Body of pancreas (tissue), 4 donors: ENCODE results near the gene NR3C1. TPM values are rescaled to one million over a fixed set of nuclear protein-coding genes. Genes with fewer than 3 reads are reported as not detected.

ENCODE experiments used
- ATAC-seq: fragments of 150-250 bp; one replicate; pipeline ENCODE4 v1.9.1; 2016
- DNase-seq, 4 donors: peaks; one replicate each; pipeline ENCODE4 v3.0.0-alpha.2; 2019
- H3K27ac ChIP-seq, 4 donors: fragments of 200-600 bp; sonication (generic); 1 replicate in 3 of 4; 2 replicates in 1 of 4; pipeline versions ENCODE4 v1.5.1 to v1.6.1; 2016 to 2019; ENCODE audit warnings: mild to moderate bottlenecking in 1 of 4, mixed read lengths in 1 of 4, moderate library complexity in 1 of 4
- H3K27me3 ChIP-seq, 2 donors: fragments of 200-600 bp; sonication (generic); one replicate each; pipeline ENCODE4 v1.6.0; 2016; ENCODE audit warnings: mild to moderate bottlenecking in 1 of 2
- H3K36me3 ChIP-seq, 2 donors: fragments of 200-600 bp; sonication (generic); replicated peaks in 1 of 2; 2 replicates each; pipeline ENCODE4 v1.5.1; 2016; ENCODE audit warnings: low read depth in 2 of 2; ENCODE audit not compliant: insufficient read depth in 1 of 2
- H3K4me1 ChIP-seq: fragments of 200-600 bp; sonication (generic); one replicate; pipeline ENCODE4 v1.6.0; 2016
- H3K4me3 ChIP-seq, 2 donors: fragments of 200-600 bp; sonication (generic); 1 replicate in 1 of 2; 2 replicates in 1 of 2; pipeline ENCODE4 v1.5.1; 2016 to 2019
- H3K9me3 ChIP-seq, 3 donors: fragments of 200-600 bp; sonication (generic); 1 replicate in 2 of 3; 2 replicates in 1 of 3; pipeline ENCODE4 v1.5.1; 2016
- POLR2A ChIP-seq, 3 donors: fragments of 450-650 bp; IDR thresholded peaks; one replicate each; pipeline ENCODE4 v1.6.1; 2016; ENCODE audit warnings: antibody characterized with exemption in 3 of 3, mild to moderate bottlenecking in 2 of 3
- WGBS, 2 donors: methylation state at CpG; one replicate each; pipeline ENCODE4 v1.1.5; 2017; 5-methylcytosine and 5-hydroxymethylcytosine counted together
- intact Hi-C: fragments of 100-400 bp; cut with DNase I; formaldehyde crosslinking; loops from one replicate; pipeline ENCODE4 v1.15.1; 2023
- total RNA-seq, 2 donors: library from RNA; depleted of rRNA; stranded (reverse); fragments of >200 nt; gene quantifications; one replicate each; pipeline ENCODE4 v1.1.0, GENCODE V29; 2016
- TF ChIP-seq, protein P1 (sequence below), 7 experiments: fragments of 450-650 bp in 4 of 7; fragments of 200-600 bp in 3 of 7; sonication (generic) in 3 of 7; IDR thresholded peaks; one replicate each; pipeline ENCODE4 v1.5.1; 2016 to 2019; ENCODE audit warnings: antibody characterized with exemption in 7 of 7

NR3C1 gene
- total RNA-seq, 2 donors from 2014 or later = 18.5 to 25.2 TPM

DNA sequence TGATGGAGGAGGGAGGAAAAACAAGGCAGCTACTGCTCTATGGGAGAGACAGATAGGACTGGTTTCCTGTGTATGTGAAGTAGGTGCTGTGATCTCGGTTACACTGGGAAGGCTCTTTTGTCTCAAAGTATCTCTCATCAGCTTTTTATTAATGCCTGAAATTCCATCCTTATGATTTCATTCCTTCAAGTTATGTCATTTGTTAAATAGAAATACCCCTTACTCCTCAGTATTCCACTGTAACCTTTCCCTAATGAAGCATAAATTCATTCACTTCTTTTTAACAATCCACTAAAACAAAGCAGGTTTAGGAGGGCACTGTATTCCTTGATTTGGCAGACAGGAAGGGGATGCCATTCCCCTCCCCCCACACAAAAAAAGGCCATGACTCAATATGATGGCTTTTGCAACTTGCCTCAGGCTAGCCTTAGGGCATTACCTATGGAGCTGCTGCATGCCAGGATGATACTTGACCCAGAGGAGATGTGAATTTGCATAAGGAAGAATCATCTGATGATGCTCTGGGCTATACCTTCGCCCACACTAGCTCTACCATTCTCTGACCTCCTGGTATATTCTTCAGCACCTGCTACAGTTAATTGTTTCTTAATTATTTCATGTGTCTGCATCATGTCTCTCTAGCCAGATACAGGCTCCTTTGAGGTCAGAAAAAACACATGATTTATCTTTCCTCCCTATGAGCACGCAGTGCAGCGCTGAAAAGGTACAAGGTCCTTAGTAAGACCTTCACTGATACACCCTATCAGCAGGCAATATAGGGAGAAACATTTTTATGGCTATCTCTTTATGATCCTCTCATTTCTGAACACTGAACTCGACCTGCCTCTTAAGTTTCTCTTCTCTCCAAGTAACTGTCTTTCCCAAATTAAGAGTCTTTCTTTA is 26.3 kb downstream of the NR3C1 start:
- intact Hi-C loops = loop anchor here (10.0 kb wide), 1 partner anchor 52 kb away; no protein-coding TSS in a partner anchor
- Histone ChIP-seq H3K4me1 (peaks cover 5% of the 10 kb centered on the region), H3K36me3 (no peaks in the 10 kb centered on the region), H3K4me3 (no peak overlapping the region), H3K27ac (no peak overlapping the region), H3K9me3 (no peaks in the 10 kb centered on the region), H3K27me3 (no peaks in the 10 kb centered on the region)
- ATAC-seq = no peak
- WGBS, 2 donors = 83 to 91% methylated on average over 5 of the region's 5 CpGs
- TF ChIP-seq, protein P1, sequence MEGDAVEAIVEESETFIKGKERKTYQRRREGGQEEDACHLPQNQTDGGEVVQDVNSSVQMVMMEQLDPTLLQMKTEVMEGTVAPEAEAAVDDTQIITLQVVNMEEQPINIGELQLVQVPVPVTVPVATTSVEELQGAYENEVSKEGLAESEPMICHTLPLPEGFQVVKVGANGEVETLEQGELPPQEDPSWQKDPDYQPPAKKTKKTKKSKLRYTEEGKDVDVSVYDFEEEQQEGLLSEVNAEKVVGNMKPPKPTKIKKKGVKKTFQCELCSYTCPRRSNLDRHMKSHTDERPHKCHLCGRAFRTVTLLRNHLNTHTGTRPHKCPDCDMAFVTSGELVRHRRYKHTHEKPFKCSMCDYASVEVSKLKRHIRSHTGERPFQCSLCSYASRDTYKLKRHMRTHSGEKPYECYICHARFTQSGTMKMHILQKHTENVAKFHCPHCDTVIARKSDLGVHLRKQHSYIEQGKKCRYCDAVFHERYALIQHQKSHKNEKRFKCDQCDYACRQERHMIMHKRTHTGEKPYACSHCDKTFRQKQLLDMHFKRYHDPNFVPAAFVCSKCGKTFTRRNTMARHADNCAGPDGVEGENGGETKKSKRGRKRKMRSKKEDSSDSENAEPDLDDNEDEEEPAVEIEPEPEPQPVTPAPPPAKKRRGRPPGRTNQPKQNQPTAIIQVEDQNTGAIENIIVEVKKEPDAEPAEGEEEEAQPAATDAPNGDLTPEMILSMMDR (IDR thresholded peaks at IDR 0.05) = no peak
- no peak for TF ChIP-seq POLR2A (IDR thresholded peaks at IDR 0.05)
- no peak for DNase-seq

DNA sequence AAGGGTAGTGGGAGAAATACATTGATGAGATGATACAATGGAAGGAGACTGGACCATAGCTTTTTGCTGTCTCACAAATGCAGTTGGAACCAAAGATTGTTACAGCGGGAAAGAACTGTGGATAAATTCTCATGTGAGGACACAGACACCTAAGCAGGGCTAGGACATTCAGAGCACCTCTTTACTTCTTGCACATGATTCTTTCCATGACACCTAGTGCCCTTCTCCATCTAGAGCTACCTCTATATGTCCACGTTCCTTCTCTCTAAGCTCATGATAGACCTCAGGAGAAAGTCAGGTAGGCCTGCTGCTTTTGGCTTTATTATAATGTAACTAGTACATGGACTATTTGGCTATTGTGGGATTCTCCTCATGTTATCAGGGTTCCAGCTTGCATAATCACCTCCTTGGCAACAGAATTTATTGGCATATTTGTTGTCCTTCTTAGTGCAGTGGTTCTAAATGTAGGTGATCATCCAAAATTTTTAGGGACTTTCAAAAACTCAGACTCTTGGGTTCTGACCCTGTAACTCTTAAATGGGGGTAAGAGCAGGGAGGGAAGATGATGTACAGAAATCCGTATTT is 27.2 kb downstream of the NR3C1 start:
- H3K27ac ChIP-seq = no peak overlapping the region

DNA sequence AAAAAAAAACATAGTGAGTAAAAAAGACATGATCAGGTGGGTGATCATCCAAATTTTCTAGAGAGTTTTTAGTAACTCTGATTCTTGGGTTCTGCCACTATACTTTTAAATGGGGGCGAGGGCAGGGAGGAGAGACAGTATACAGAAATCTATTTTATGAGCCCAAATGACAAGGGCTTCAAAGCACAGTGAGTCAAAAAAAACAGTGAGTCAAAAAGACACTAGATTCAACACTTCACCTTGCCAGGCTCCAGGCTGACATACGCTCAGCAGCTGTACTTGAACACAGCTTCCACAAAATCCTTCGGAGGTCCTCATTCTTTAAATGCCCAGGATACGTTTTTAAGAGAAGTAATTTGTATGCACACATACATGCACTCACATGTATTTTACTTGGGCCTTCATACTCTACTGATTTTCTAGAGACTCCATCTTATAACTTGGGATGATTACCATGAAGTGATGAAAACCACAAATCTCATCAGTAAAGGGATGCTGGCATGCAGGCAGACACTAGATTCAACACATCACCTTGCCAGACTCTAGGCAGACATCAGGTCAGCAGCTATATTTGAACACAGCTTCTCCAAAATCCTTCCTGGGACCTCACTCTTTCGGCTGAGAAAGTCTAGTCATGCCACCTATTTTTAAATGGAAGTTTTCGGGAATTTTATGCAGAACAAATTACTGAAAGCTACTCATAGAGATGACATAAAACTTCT is 28.8 kb downstream of the NR3C1 start:
- DNase-seq (no peak), ATAC-seq (no peak)
- no peak overlapping the region for H3K27ac ChIP-seq
- H3K9me3 ChIP-seq = no peaks in the 10 kb centered on the region
- no peaks in the 10 kb centered on the region for H3K36me3 ChIP-seq
- H3K4me3 ChIP-seq = no peak overlapping the region
- intact Hi-C loops = loop anchor here (10.0 kb wide), 1 partner anchor 50 kb away; no protein-coding TSS in a partner anchor
- WGBS, 2 donors = 92 to 93% methylated on average over 6 of the region's 6 CpGs
- H3K27me3 ChIP-seq = no peaks in the 10 kb centered on the region
- no peak for TF ChIP-seq POLR2A (IDR thresholded peaks at IDR 0.05)
- TF ChIP-seq, protein P1 (IDR thresholded peaks at IDR 0.05) = no peak
- peaks cover 9% of the 10 kb centered on the region for H3K4me1 ChIP-seq

More for the DNA sequence above, 27.2 kb downstream of the NR3C1 start:
- intact Hi-C loops = loop anchor here (10.0 kb wide), 1 partner anchor 51 kb away; no protein-coding TSS in a partner anchor
- no peaks in the 10 kb centered on the region for H3K27me3 ChIP-seq
- H3K4me3 ChIP-seq = no peak overlapping the region
- H3K4me1 ChIP-seq = peaks cover 9% of the 10 kb centered on the region
- no peaks in the 10 kb centered on the region for H3K9me3 ChIP-seq
- TF ChIP-seq, protein P1 (IDR thresholded peaks at IDR 0.05) = no peak
- no peak for TF ChIP-seq POLR2A (IDR thresholded peaks at IDR 0.05)
- 92 to 98% methylated on average over 3 of the region's 3 CpGs for WGBS, 2 donors
- no peak for DNase-seq
- ATAC-seq = no peak
- H3K36me3 ChIP-seq = no peaks in the 10 kb centered on the region

DNA sequence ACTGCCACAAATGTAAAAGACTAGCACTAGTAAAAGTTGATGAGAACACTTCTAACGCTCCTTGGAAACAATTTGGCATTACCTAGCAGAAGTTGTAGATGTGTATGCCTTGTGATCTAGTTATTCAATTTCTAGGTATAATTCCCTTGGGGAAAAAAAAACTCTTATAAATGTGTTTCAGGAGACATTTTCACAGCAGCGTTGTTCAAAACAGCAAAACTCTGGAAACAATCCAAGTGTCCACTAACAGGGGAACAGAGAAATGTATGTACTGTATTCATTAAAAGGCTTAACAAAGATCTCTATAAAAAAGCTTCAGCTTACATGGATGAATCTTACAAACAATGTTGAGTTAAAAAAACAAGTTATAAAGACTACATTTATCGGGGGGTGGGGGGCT is 30.4 kb downstream of the NR3C1 start:
- Histone ChIP-seq H3K27me3 (no peaks in the 10 kb centered on the region), H3K9me3 (no peaks in the 10 kb centered on the region), H3K4me3 (no peak overlapping the region), H3K4me1 (peaks cover 9% of the 10 kb centered on the region), H3K36me3 (no peaks in the 10 kb centered on the region), H3K27ac (no peak overlapping the region)
- ATAC-seq (no peak), DNase-seq (no peak)
- intact Hi-C loops = loop anchor here (10.0 kb wide), 1 partner anchor 48 kb away; no protein-coding TSS in a partner anchor
- WGBS, 2 donors = 64 to 75% methylated on average over 3 of the region's 3 CpGs
- TF ChIP-seq, protein P1 (IDR thresholded peaks at IDR 0.05) = no peak
- no peak for TF ChIP-seq POLR2A (IDR thresholded peaks at IDR 0.05)
